AG08395 (cell line): ENCODE measurements around the gene FGF7.
A peak's percentile ranks its signal among the peaks of the same experiment; 100 is the strongest.
"Not testable (repeated sequence)": the region's sequence is repeated elsewhere in the genome, so short reads cannot be mapped to it uniquely, and the experiment has no call there.

Source experiments
- DNase-seq: peaks from one replicate; pipeline ENCODE4 v3.0.0; 2012; ENCODE audit warnings: mixed read lengths, low spot score

The FGF7 gene, protein sequence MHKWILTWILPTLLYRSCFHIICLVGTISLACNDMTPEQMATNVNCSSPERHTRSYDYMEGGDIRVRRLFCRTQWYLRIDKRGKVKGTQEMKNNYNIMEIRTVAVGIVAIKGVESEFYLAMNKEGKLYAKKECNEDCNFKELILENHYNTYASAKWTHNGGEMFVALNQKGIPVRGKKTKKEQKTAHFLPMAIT

GRCh38 chr15:49423021-49423420 lies at the start of gene FGF7:
FGF7 (plus strand) TSS chr15:49423242; CDS start chr15:49424298, 1,056 bp downstream.
- peak; percentile 64 for DNase-seq

DNA sequence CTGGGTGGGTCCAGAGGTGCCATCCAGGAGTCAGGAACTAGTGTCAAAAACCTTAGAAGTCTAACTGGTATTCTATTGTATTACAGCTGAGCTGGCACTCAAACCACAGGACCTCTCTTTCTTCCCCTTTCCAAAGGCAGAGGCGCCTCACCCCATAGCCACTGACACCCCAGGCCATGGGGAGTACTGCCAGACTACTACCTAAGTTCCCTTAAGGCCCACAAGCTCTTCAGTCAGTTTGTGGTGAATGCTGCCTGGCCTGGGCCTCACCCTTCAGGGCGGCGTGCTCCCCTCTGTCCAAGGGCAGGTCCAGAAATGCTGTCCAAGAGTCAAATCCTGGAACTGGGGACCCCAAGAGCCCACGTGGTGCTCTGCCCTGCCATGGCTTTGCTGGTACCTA lies 43.0 kb upstream of the FGF7 start:
- no peak for DNase-seq

DNA sequence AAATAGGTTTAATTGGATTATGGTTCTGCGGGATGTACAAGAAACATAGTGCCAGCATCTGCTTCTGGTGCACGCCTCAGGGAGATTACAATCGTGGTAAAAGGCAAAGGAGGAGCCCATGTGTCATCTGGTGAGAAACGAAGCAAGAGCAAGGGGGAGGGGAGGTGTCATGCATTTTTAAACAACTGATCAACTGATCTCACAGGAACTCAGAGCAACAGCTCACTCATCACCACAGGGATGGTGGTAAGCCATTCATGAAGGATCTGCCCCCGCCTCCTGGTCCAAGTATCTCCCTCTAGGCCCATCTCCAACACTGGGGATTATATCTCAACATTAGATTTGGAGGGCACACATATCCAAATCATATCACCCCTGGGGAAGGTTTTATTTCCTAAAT lies 42.1 kb upstream of the FGF7 start:
- no peak for DNase-seq

- DNase-seq, result no peak
These were observed 40.6 kb upstream of the FGF7 start for GRCh38 chr15:49382394-49382793.

GRCh38 chr15:49383266-49383665 lies 39.8 kb upstream of the FGF7 start:
- DNase-seq, result no peak

GRCh38 chr15:49387471-49387870 lies 35.6 kb upstream of the FGF7 start:
- DNase-seq, result no peak

GRCh38 chr15:49402515-49403296 lies 20.3 kb upstream of the FGF7 start:
- DNase-seq, result not testable (repeated sequence)

DNA sequence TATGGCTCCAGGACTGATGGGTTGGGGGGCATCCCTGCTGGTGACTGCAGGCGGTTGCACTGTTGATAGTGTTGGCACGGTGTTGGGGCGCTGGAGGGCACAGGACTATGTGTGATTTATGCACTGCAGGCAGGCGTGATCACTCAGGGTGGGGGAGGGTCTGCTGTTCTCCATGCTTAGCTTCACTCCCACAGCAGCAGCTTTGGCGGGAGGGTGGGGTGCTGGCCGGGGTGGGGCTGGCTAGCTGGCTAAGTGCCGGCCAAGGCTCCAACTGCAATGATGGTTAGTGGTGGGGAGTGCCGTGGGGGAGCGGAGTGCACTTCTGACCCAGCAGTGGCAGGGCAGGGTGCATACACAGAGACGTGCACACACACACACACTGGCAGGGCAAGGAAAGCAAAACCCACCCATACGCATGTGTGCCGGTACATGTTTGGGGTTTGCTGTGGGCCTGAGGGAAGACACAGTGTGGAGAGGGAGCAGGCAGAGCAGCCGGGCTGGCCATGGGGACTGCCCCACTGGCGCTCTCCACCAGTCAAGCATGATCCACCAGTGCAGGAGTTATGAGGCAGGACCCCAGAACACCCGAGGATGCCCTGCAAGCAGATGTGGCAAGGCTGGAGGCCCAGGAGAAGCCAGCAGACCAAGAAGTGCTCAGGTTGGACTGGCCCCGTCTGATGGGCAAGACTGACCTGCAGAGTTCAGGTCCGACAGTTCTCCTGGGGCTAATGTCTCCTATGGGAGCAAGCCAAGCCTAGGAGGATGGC lies 16.5 kb upstream of the FGF7 start:
- DNase-seq, result no peak

GRCh38 chr15:49410641-49411040 lies 12.4 kb upstream of the FGF7 start:
- no peak for DNase-seq

DNA sequence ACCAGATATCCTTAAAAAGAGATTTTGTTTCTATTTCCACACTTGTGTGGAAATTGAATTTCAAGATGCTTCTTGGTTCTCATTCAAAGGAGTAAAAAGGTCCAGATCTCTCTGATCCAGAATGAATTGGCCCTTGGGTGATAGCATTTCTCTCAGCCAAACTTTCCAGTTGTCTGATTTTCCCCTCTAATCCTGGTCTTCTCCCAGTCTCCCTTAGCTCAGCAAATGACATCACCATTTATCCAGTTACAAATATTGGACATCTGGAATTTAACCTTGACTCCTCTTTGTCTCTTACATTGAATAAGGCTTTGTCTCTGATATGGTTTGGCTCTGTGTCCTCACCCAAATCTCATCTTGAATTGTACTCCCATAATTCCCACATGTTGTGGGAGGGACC lies 10.2 kb upstream of the FGF7 start:
- DNase-seq, result no peak

DNA sequence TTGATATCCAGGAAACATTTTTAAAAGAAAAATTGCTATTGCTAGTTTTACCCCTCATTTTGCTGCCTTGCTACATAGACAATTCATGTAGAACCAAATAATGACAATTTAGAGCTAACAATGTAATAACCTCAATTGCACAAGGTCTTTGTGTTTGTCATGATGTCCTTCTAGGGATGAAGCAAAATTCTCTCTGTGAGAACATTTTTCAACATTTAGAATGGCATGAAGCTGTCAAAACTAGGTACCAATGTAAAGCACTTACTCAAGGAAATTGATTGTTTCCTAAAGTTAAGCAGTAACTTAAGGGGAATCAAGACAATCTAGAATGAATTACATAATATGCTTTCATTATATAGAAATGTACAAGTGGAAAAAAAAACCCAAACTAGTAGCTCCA lies 7.9 kb upstream of the FGF7 start:
- no peak for DNase-seq

GRCh38 chr15:49415638-49416037 lies 7.4 kb upstream of the FGF7 start:
- DNase-seq, result no peak

DNA sequence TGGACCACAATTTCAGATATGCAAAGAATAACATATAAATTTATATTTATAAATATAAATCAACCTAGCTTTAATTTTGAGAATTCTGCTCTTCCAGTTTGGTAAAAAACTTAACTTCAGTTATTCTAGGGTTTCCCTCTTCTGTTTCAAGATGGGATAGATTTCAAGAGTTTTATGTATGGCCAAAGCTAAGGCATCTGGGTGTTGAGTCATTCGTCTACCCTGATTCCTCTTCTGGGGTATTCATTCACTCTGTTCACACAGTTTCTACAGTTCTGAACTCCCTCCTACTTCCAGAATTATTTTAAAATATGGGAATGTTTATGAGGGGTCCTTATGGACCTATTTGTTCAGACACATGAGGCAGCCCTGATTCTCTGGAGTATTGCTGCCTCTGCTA lies 4.2 kb upstream of the FGF7 start:
- DNase-seq, result no peak

DNA sequence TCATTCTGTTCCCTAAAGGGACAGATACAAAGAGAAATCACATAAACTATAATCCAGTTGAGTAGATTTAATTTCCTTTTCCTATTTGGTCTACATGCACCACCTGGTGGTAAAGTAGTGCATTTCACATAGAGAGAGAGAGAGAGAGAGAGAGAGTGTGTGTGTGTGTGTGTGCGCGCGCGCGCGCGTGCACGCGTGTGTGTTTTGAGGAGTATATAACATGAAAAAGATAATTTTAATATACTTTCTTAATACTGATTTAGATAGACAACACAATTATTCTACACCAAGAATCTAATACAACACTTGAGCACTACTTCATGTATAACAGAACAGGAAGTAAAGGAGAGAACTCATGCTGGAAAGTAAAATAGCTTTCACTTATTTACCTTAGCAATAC lies 1.1 kb upstream of the FGF7 start:
- DNase-seq, result peak; percentile 30

DNA sequence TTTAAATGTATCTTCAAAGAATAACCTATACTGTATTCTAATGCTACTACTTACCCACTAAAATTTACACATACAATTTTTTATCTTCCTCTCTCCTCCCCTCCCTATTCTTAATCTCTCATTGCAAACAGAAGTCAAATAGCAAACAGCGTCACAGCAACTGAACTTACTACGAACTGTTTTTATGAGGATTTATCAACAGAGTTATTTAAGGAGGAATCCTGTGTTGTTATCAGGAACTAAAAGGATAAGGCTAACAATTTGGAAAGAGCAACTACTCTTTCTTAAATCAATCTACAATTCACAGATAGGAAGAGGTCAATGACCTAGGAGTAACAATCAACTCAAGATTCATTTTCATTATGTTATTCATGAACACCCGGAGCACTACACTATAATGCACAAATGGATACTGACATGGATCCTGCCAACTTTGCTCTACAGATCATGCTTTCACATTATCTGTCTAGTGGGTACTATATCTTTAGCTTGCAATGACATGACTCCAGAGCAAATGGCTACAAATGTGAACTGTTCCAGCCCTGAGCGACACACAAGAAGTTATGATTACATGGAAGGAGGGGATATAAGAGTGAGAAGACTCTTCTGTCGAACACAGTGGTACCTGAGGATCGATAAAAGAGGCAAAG lies 984 bp downstream of the FGF7 start:
- no peak for DNase-seq

- no peak for DNase-seq
These were observed 1.9 kb downstream of the FGF7 start for GRCh38 chr15:49424954-49425353.

GRCh38 chr15:49427372-49427771 lies 4.3 kb downstream of the FGF7 start:
- DNase-seq, result no peak

DNA sequence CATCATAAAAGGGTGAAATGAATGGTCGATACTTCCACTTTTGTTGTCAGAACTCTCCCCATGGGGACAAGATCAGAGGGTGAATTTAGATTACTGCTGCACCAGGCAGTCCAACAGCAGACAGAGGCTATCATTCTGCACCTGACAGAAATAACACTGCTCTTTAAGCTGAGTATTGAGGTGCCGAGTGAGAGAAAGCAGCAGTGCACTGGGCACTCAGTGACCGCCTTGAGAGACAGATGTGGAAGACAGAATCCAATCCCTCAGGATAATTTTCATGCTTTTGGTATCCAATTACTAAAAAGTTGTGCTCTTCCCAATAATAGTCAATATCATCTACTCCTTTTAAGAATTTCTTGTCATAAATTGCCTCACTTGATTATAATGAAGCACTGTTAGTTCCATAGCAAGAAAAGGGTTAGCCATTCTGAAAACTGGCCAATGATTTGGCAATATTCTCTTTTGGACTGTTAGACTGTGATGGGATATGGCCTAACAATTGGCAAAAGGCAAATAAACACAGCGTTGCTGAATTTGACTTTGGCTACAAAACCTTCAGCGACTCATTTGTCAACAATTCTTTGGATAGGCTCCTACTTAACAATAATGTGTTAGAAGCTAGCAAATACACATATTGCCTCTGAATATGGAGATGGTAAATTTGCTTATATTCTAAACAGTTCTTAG lies 5.5 kb downstream of the FGF7 start:
- peak; percentile 32 for DNase-seq

DNA sequence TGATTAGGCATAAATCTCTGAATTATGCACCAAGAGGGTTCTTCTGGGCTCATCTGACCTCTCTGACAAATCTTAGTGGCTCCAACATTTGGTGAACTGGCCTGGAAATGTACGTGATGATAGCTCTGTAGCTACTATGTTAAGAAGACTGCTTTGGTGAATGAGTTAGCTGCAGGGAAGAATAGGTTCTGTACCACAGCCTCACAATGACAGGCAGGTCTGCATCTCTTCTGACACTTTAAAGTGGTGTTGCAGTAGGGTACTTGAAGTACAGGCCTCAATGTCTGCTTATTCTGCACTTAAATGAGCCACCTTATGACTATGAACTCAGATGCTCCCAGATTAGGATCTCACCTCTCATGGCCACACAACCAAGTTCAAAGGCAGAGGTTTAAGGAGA lies 7.0 kb downstream of the FGF7 start:
- DNase-seq, result no peak

GRCh38 chr15:49435174-49435573 lies 12.1 kb downstream of the FGF7 start:
- no peak for DNase-seq

DNA sequence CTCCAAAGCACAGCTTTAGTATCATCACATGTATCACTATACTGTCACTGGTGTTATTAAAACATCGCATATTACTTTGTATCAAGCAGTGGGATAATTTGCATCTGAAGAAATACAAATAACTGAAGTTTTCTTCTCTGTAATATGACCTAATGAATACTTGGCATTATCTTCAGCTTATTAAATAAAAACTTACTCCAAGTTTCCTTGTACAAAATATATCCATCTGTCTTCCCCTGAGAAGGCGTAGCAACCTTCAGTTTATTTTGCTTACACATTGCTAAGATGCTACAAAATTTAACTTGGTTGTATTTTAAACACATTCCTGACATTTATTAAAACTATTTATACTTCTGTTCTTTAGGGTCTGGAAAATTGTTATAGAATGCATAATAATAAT lies 13.7 kb downstream of the FGF7 start:
- DNase-seq, result no peak
